HEK293 (cell line): ENCODE data around the gene CRAT.

Experiments
- CTCF ChIA-PET: fragments of 350-600 bp; formaldehyde crosslinking; extraction: SDS; loops from one replicate; lab custom pipeline; 2021; ENCODE audit warnings: antibody characterized with exemption; lab: Yijun Ruan, JAX
- POLR2A ChIA-PET: fragments of 300-600 bp; formaldehyde crosslinking; extraction: SDS; loops from one replicate; lab custom pipeline; 2020; ENCODE audit warnings: antibody characterized with exemption, inconsistent platforms; lab: Yijun Ruan, JAX
- H3K27ac ChIP-seq: fragments of 200-500 bp; sonication (Bioruptor generic); 2 replicates; pipeline ENCODE4 v1.5.1; 2014; ENCODE audit warnings: low read depth, low read length, control low read depth, inconsistent platforms; ENCODE audit errors: extremely low read depth
- H3K36me3 ChIP-seq, 2 experiments: fragments of 200-500 bp in 1 of 2; sonication (Bioruptor generic) in 1 of 2; 1 replicate in 1 of 2; 2 replicates in 1 of 2; pipeline ENCODE4 v1.5.1; 2014 to 2017; ENCODE audit warnings: inconsistent platforms in 2 of 2, low read length in 2 of 2; ENCODE audit not compliant: control insufficient read depth in 2 of 2, insufficient read depth in 1 of 2
- H3K4me1 ChIP-seq: fragments of 200-500 bp; sonication (Bioruptor generic); 2 replicates; pipeline ENCODE4 v1.5.1; 2014; ENCODE audit warnings: mild to moderate bottlenecking, low read length, inconsistent platforms; ENCODE audit not compliant: control insufficient read depth, insufficient read depth
- H3K4me3 ChIP-seq: 2 replicates; pipeline ENCODE4 v1.5.1; 2011; ENCODE audit warnings: low read depth, mild to moderate bottlenecking, control low read depth, low read length, moderate library complexity
- H3K9me3 ChIP-seq: fragments of 200-500 bp; sonication (Bioruptor generic); 2 replicates; pipeline ENCODE4 v1.5.1; 2014; ENCODE audit warnings: low read depth, low read length, inconsistent platforms; ENCODE audit not compliant: control insufficient read depth, insufficient read depth
- HOXD13 ChIP-seq: sonication (generic); formaldehyde crosslinking; IDR thresholded peaks from 2 replicates; pipeline ENCODE4 v1.8.0; 2022; ENCODE audit warnings: missing genetic modification reagents, borderline replicate concordance
- MZF1 ChIP-seq: fragments of 450-650 bp; formaldehyde crosslinking; IDR thresholded peaks from 2 replicates; pipeline ENCODE4 v1.5.1; 2017; ENCODE audit warnings: missing biosample characterization, missing genetic modification characterization, borderline replicate concordance
- WT1 ChIP-seq: fragments of 450-650 bp; formaldehyde crosslinking; IDR thresholded peaks from 2 replicates; pipeline ENCODE4 v1.5.1; 2016; ENCODE audit warnings: missing biosample characterization, missing genetic modification characterization
- ZBTB20 ChIP-seq: fragments of 450-650 bp; formaldehyde crosslinking; IDR thresholded peaks from 2 replicates; pipeline ENCODE4 v1.5.1; 2016; ENCODE audit warnings: missing biosample characterization, missing genetic modification characterization
- ZEB2 ChIP-seq: fragments of 450-650 bp; formaldehyde crosslinking; IDR thresholded peaks from 2 replicates; pipeline ENCODE4 v1.5.1; 2016; ENCODE audit warnings: missing biosample characterization, missing genetic modification characterization
- ZFHX2 ChIP-seq: fragments of 450-650 bp; formaldehyde crosslinking; conservative IDR thresholded peaks from 2 replicates; pipeline ENCODE4 v1.5.1; 2016; ENCODE audit warnings: missing biosample characterization, missing genetic modification characterization
- ZNF221 ChIP-seq: fragments of 450-650 bp; formaldehyde crosslinking; IDR thresholded peaks from 2 replicates; pipeline ENCODE4 v1.5.1; 2017; ENCODE audit warnings: missing biosample characterization, missing genetic modification characterization, borderline replicate concordance
- ZNF341 ChIP-seq: fragments of 450-650 bp; formaldehyde crosslinking; IDR thresholded peaks from 2 replicates; pipeline ENCODE4; 2016; ENCODE audit warnings: low read depth, missing biosample characterization, missing genetic modification characterization
- ZNF747 ChIP-seq: fragments of 450-650 bp; formaldehyde crosslinking; IDR thresholded peaks from 2 replicates; pipeline ENCODE4 v1.5.1; 2016; ENCODE audit warnings: missing biosample characterization, missing genetic modification characterization
- ZSCAN23 ChIP-seq: fragments of 450-650 bp; formaldehyde crosslinking; IDR thresholded peaks from 2 replicates; pipeline ENCODE4 v1.5.1; 2016; ENCODE audit warnings: missing biosample characterization, missing genetic modification characterization
- TF ChIP-seq, protein P1 (sequence below): fragments of 450-650 bp; formaldehyde crosslinking; IDR thresholded peaks from 2 replicates; pipeline ENCODE4 v1.5.1; 2016; ENCODE audit warnings: missing biosample characterization, missing genetic modification characterization
- TF ChIP-seq, protein P2 (sequence below): fragments of 450-650 bp; formaldehyde crosslinking; IDR thresholded peaks from 2 replicates; pipeline ENCODE4 v1.5.1; 2016; ENCODE audit warnings: missing biosample characterization, missing genetic modification characterization
- TF ChIP-seq, protein P3 (sequence below): fragments of 450-650 bp; formaldehyde crosslinking; IDR thresholded peaks from 2 replicates; pipeline ENCODE4 v1.5.1; 2016; ENCODE audit warnings: missing biosample characterization, missing genetic modification characterization

CRAT gene

DNA sequence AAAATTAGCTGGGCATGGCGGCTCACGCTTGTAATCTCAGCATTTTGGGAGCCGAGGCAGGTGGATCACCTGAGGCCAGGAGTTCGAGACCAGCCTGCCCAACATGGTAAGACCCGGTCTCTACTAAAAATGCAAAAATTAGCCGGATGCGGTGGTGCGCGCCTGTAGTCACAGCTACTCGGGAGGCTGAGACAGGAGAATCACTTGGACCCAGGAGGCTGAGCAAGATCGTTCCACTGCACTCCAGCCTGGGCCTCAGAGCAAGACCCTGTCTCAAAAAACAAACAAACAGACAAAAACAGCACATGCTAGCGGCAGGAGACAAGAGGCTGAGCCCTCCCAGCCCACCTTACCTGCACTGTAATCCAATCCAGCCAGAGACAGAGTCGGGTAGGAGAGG, 30.8 kb downstream of the CRAT start (continued):
- TF ChIP-seq, protein P1, sequence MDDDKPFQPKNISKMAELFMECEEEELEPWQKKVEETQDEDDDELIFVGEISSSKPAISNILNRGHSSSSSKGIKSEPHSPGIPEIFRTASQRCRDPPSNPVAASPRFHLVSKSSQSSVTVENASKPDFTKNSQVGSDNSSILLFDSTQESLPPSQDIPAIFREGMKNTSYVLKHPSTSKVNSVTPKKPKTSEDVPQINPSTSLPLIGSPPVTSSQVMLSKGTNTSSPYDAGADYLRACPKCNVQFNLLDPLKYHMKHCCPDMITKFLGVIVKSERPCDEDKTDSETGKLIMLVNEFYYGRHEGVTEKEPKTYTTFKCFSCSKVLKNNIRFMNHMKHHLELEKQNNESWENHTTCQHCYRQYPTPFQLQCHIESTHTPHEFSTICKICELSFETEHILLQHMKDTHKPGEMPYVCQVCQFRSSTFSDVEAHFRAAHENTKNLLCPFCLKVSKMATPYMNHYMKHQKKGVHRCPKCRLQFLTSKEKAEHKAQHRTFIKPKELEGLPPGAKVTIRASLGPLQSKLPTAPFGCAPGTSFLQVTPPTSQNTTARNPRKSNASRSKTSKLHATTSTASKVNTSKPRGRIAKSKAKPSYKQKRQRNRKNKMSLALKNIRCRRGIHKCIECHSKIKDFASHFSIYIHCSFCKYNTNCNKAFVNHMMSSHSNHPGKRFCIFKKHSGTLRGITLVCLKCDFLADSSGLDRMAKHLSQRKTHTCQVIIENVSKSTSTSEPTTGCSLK (tag by site-specific recombination): no peak
- no peak for TF ChIP-seq ZNF341 (tag by site-specific recombination)

DNA sequence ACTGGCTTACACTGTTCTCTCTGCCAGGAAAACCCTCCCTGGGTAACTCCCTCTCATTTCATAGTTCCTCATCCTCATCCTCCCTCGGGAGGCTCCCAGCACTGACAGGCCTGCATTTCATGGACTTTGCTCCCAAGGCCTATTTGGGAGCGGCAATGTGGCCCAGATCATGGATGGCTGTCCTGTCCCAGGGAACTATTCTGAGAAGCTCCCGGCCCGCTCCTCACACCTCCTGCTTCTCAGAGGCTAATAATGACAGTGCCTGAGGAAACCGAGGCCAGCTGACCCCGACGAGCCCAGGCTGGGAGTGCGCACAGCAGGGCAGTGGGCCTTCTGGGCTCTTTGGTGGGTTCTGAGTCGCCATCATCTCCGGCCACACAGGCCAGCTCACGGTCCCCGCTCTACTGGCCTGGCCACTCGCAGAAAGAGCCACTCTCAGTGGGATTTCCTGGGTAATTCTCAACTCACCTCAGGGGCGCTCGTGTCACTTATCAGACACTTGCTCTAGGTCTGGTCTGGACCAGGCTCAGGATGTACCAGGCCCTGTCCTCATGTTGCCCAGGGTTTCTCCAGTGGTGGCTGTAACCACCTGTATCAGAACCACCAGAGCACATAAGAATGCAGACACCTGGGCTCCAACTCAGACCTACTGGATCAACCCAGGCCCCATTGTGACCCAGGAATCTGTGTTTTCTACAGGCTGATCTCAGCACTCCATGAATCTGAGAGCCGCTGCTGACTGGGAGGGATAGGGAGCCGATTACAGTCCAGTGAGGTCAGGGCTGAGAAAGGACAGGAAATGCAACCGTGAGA, 31.7 kb downstream of the CRAT start:
- Histone ChIP-seq H3K4me1 (0 out of 2 replicates have a peak, but pooled peaks cover 2% of the 10 kb centered on the region), H3K4me3 (no peak overlapping the region), H3K9me3 (no peaks in the 10 kb centered on the region), H3K27ac (no peak overlapping the region)
- CTCF ChIA-PET: interaction anchor here (0.9 kb wide), 1 partner anchor 782 kb away, joined by 3 read pairs; no protein-coding TSS in a partner anchor
- no peak for TF ChIP-seq ZSCAN23 (tag by site-specific recombination)
- TF ChIP-seq WT1 (tag by site-specific recombination): peak; percentile 26; the same call in 1 of the 2 replicates
- no peak for TF ChIP-seq ZEB2 (tag by site-specific recombination)
- no peak for TF ChIP-seq ZNF221 (tag by site-specific recombination)
- no peak for TF ChIP-seq HOXD13 (CRISPR knock-in tag)
- no peak for TF ChIP-seq ZFHX2 (tag by site-specific recombination)
- TF ChIP-seq ZBTB20 (tag by site-specific recombination): peak; percentile 88
- TF ChIP-seq, protein P2, sequence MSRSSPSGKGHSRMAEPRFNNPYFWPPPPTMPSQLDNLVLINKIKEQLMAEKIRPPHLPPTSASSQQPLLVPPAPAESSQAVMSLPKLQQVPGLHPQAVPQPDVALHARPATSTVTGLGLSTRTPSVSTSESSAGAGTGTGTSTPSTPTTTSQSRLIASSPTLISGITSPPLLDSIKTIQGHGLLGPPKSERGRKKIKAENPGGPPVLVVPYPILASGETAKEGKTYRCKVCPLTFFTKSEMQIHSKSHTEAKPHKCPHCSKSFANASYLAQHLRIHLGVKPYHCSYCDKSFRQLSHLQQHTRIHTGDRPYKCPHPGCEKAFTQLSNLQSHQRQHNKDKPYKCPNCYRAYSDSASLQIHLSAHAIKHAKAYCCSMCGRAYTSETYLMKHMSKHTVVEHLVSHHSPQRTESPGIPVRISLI: no peak
- no peak for TF ChIP-seq ZNF747
- TF ChIP-seq, all 188 proteins: peak for 2
- POLR2A ChIA-PET: no interaction called here
- H3K36me3 ChIP-seq: peaks cover 0 to 7% of the 10 kb centered on the region in 2 experiments; a peak in 1 of 3 replicates

DNA sequence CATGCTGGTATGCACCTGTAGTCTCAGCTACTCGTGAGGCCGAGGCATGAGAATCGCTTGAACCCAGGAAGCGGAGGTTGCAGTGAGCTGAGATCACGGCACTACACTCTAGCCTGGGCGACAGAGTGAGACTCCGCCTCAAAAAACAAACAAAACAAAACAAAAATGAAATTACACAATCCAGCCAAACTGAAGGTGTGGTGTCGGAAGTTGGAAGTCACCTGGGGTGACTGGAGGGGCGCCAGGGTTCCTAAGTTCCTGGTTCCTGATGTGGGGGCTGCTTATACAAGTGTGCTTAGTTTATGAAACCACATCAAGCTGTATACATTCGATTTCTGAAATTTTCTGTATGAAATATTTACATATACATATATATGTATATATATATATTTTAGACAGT, 33.4 kb downstream of the CRAT start:
- Histone ChIP-seq H3K27ac (no peak overlapping the region), H3K4me1 (0 out of 2 replicates have a peak, but pooled peaks cover 2% of the 10 kb centered on the region), H3K4me3 (no peak overlapping the region), H3K36me3 (no peaks in the 10 kb centered on the region), H3K9me3 (no peaks in the 10 kb centered on the region)
- TF ChIP-seq MZF1 (tag by site-specific recombination): no peak
- TF ChIP-seq, protein P3, sequence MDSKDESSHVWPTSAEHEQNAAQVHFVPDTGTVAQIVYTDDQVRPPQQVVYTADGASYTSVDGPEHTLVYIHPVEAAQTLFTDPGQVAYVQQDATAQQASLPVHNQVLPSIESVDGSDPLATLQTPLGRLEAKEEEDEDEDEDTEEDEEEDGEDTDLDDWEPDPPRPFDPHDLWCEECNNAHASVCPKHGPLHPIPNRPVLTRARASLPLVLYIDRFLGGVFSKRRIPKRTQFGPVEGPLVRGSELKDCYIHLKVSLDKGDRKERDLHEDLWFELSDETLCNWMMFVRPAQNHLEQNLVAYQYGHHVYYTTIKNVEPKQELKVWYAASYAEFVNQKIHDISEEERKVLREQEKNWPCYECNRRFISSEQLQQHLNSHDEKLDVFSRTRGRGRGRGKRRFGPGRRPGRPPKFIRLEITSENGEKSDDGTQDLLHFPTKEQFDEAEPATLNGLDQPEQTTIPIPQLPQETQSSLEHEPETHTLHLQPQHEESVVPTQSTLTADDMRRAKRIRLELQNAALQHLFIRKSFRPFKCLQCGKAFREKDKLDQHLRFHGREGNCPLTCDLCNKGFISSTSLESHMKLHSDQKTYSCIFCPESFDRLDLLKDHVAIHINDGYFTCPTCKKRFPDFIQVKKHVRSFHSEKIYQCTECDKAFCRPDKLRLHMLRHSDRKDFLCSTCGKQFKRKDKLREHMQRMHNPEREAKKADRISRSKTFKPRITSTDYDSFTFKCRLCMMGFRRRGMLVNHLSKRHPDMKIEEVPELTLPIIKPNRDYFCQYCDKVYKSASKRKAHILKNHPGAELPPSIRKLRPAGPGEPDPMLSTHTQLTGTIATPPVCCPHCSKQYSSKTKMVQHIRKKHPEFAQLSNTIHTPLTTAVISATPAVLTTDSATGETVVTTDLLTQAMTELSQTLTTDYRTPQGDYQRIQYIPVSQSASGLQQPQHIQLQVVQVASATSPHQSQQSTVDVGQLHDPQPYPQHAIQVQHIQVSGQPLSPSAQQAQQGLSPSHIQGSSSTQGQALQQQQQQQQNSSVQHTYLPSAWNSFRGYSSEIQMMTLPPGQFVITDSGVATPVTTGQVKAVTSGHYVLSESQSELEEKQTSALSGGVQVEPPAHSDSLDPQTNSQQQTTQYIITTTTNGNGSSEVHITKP (tag by site-specific recombination): 0 out of 2 replicates have a peak, but pooled peaks have one; percentile 12
- POLR2A ChIA-PET: interaction anchor here (0.6 kb wide), 1 partner anchor 49 kb away, joined by 3 read pairs; the partner anchor contains the start of gene SH3GLB2
- CTCF ChIA-PET: interaction anchor here (1.3 kb wide), 1 partner anchor 26 kb away, joined by 4 read pairs; no protein-coding TSS in a partner anchor
